ENCODE data around the gene FMN1. TPM values are rescaled to one million over a fixed set of nuclear protein-coding genes. Genes with fewer than 3 reads are reported as not detected.
A peak's percentile ranks its signal among the peaks of the same experiment; 100 is the strongest.

Gene FMN1
- total RNA-seq, 1 experiment from 2014 or later = 3.9 TPM

DNA sequence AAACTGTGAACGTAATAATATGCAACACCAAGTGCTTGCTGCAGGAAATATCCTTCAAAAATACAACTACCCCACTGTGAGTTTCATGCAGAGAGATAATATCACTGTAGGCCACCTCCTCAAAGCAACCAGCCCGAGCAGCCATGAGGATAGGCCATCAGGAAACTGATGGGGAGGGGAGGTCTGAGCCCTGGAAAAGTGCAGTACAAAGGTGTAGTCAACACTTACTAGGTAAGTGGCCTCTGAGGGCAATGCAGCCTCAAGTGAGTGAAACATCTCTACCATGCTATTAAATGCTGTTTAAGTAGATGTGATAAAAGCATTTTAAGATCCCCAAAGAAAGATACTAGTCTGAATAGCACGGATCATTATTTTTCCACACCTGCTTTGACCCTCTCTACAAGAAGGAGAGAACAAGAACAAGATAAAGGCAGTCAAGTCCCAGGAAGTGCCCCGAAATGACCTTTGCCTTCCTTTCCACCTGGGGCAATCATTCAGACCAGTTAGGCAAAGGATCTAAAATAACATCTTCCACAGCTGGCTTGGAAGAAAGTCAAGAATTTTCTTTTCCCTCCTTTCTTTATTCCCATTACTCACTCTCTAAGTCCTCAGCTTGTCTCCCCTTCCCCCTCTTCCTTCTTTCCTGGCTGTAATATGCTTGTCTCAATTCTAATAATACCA, 62.8 kb downstream of the FMN1 start:
- ATAC-seq = no peak
- H3K27me3 ChIP-seq (ENCODE audit: control insufficient read depth, insufficient read depth, low read length) = no peaks in the 10 kb centered on the region
- no TSS peak for BruUV-seq (replicated peaks)
- no peak overlapping the region for H3K4me3 ChIP-seq (ENCODE audit: low read depth in 2 of 2, low read length in 2 of 2)
- H3K4me1 ChIP-seq (ENCODE audit: control insufficient read depth, insufficient read depth, low read length) = peaks cover 13% of the 10 kb centered on the region
- POLR2A ChIA-PET = interaction anchor here (0.7 kb wide), 1 partner anchor 593 kb away, joined by 17 read pairs; no protein-coding TSS in a partner anchor
- H3K9me3 ChIP-seq (ENCODE audit: control insufficient read depth, insufficient read depth, low read depth, low read length) = no peaks in the 10 kb centered on the region
- no peak for DNase-seq (ENCODE audit: low read depth, low spot score)
- no peak for TF ChIP-seq TCF7L2 (IDR thresholded peaks at IDR 0.05; ENCODE audit: low read depth, low read length)
- no peak for TF ChIP-seq POLR2AphosphoS5 (IDR thresholded peaks at IDR 0.05; ENCODE audit: low read depth, low read length)
- TF ChIP-seq SIN3A (IDR thresholded peaks at IDR 0.05; ENCODE audit: borderline replicate concordance, insufficient read depth, low read depth, low read length) = no peak
- TF ChIP-seq, protein P1, sequence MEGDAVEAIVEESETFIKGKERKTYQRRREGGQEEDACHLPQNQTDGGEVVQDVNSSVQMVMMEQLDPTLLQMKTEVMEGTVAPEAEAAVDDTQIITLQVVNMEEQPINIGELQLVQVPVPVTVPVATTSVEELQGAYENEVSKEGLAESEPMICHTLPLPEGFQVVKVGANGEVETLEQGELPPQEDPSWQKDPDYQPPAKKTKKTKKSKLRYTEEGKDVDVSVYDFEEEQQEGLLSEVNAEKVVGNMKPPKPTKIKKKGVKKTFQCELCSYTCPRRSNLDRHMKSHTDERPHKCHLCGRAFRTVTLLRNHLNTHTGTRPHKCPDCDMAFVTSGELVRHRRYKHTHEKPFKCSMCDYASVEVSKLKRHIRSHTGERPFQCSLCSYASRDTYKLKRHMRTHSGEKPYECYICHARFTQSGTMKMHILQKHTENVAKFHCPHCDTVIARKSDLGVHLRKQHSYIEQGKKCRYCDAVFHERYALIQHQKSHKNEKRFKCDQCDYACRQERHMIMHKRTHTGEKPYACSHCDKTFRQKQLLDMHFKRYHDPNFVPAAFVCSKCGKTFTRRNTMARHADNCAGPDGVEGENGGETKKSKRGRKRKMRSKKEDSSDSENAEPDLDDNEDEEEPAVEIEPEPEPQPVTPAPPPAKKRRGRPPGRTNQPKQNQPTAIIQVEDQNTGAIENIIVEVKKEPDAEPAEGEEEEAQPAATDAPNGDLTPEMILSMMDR (IDR thresholded peaks at IDR 0.05) = no peak
- peak overlapping the region; percentile 20; the same call in 1 of the 2 replicates for H3K27ac ChIP-seq (ENCODE audit: low read length)
- CTCF ChIA-PET = interaction anchor here (0.6 to 2.3 kb wide), 8 partner anchors 13 to 564 kb away, joined by 3 to 19 read pairs (median 4); no protein-coding TSS in a partner anchor
- in situ Hi-C loops (cut with HindIII; ENCODE audit: low pct_unique_long_range_greater_than_20kb, low sequenced_read_pairs) (no loop called here), intact Hi-C loops (cut with micrococcal nuclease; ENCODE audit: unreplicated experiment) (loop anchor here (1.0 to 5.0 kb wide), 3 partner anchors 45 to 469 kb away; no protein-coding TSS in a partner anchor)
- no peaks in the 10 kb centered on the region for H3K36me3 ChIP-seq (ENCODE audit: control insufficient read depth, insufficient read depth, low read length)

DNA sequence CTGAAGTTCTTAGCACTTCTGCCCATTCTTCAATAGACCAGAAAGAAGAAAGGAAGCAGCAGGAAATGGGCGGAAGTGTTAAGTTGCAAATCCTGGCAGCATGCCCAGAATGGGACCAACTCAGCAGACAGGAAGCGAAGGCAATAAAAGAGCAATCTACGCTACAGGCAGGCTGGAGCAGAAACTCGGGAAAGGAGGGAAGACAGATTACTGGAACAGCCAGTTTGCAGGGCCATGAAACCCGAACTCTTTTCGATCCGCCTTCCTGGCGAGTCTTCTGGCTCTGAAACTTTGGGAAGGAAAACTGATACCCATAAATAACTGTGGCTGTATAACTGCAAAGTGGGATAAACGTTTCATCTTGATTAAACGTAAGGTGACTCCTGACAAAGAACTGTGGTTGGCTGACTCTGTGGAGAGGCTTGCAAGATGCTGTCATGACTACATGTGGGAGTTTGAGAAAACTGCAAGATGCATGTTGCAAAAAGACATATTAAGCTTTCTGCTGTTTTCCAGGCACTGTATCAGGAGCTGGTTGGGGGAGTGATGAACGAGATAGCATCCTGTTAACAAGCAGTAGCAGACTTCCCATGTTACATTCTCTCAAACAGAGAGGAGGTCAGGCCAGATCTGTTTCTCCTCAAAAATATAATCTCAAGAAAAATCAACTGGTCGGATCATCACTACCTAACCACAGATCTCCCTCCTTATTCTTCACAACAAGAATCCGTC, 67.8 kb downstream of the FMN1 start:
- POLR2A ChIA-PET = no interaction called here
- Histone ChIP-seq H3K4me3 (ENCODE audit: low read depth in 2 of 2, low read length in 2 of 2) (peak overlapping the region in 1 of 2 experiments; percentile 25; a peak in 2 of 4 replicates), H3K4me1 (ENCODE audit: control insufficient read depth, insufficient read depth, low read length) (peaks cover 11% of the 10 kb centered on the region; the same call in 1 of the 2 replicates), H3K27ac (ENCODE audit: low read length) (peak overlapping the region; percentile 55), H3K9me3 (ENCODE audit: control insufficient read depth, insufficient read depth, low read depth, low read length) (no peaks in the 10 kb centered on the region), H3K36me3 (ENCODE audit: control insufficient read depth, insufficient read depth, low read length) (no peaks in the 10 kb centered on the region), H3K27me3 (ENCODE audit: control insufficient read depth, insufficient read depth, low read length) (no peaks in the 10 kb centered on the region)
- TF ChIP-seq, protein P2, sequence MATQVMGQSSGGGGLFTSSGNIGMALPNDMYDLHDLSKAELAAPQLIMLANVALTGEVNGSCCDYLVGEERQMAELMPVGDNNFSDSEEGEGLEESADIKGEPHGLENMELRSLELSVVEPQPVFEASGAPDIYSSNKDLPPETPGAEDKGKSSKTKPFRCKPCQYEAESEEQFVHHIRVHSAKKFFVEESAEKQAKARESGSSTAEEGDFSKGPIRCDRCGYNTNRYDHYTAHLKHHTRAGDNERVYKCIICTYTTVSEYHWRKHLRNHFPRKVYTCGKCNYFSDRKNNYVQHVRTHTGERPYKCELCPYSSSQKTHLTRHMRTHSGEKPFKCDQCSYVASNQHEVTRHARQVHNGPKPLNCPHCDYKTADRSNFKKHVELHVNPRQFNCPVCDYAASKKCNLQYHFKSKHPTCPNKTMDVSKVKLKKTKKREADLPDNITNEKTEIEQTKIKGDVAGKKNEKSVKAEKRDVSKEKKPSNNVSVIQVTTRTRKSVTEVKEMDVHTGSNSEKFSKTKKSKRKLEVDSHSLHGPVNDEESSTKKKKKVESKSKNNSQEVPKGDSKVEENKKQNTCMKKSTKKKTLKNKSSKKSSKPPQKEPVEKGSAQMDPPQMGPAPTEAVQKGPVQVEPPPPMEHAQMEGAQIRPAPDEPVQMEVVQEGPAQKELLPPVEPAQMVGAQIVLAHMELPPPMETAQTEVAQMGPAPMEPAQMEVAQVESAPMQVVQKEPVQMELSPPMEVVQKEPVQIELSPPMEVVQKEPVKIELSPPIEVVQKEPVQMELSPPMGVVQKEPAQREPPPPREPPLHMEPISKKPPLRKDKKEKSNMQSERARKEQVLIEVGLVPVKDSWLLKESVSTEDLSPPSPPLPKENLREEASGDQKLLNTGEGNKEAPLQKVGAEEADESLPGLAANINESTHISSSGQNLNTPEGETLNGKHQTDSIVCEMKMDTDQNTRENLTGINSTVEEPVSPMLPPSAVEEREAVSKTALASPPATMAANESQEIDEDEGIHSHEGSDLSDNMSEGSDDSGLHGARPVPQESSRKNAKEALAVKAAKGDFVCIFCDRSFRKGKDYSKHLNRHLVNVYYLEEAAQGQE (IDR thresholded peaks at IDR 0.05; ENCODE audit: insufficient read depth in 1 of 2, low read depth in 2 of 2, low read length in 1 of 2) = no peak
- TF ChIP-seq POLR2AphosphoS5 (IDR thresholded peaks at IDR 0.05; ENCODE audit: low read depth, low read length) (no peak), TCF7L2 (IDR thresholded peaks at IDR 0.05; ENCODE audit: low read depth, low read length) (no peak), SIN3A (IDR thresholded peaks at IDR 0.05; ENCODE audit: borderline replicate concordance, insufficient read depth, low read depth, low read length) (no peak)
- TF ChIP-seq, protein P1 (IDR thresholded peaks at IDR 0.05) = no peak
- no TSS peak for BruUV-seq (replicated peaks)
- intact Hi-C loops (cut with micrococcal nuclease; ENCODE audit: unreplicated experiment) = no loop called here
- in situ Hi-C loops (cut with HindIII; ENCODE audit: low pct_unique_long_range_greater_than_20kb, low sequenced_read_pairs) = no loop called here
- peak; percentile 45 for DNase-seq (ENCODE audit: low read depth, low spot score)
- ATAC-seq = peak; percentile 84
- CTCF ChIA-PET = no interaction called here
